GM21360 (cell line): ENCODE results near the gene VAMP1.
"Not testable (repeated sequence)": the region's sequence is repeated elsewhere in the genome, so short reads cannot be mapped to it uniquely, and the experiment has no call there.

Experiments used
- ATAC-seq: cut with Tn5 transposase; IDR thresholded peaks from one replicate; pipeline ENCODE4 v1.9.1; 2021; ENCODE audit warnings: mild to moderate bottlenecking, moderate library complexity; ENCODE audit not compliant: unreplicated experiment

The VAMP1 gene

DNA sequence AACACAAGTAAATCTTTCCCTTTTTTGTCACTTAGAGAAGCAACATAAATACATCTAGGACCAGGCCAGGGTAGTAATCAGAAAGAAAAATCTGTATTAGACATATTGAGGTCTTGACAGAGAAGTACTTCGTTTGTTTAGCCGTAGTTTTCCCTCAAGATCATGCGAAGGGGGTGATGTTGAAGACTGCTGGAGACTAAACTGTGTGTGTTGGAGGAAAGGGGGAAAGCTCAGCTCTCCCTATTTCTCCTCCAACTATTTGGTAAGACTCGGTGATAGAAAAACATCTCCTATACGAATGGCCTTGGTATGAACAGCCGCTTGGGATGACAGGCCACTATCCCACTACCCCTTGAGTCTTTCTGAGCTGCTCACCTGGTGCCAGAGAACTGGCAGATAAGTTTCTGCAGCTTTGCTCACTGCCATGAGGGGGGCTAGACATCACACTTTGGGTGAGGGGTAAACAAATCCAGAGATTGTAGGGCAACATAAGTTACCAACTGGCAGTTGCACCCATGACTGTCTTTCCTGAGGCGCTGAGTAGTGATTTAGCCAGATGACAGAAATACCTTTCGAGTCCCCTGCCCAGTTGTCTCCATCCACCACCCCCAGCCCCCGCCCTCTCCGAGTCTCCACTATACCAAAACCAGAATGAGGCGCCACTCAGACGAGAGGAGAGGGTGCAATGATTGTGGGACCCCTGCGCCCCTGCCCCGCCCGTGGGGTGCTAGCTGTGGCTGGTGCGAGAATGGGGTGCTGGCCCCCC lies 685 bp downstream of the VAMP1 start:
- ATAC-seq: no peak

DNA sequence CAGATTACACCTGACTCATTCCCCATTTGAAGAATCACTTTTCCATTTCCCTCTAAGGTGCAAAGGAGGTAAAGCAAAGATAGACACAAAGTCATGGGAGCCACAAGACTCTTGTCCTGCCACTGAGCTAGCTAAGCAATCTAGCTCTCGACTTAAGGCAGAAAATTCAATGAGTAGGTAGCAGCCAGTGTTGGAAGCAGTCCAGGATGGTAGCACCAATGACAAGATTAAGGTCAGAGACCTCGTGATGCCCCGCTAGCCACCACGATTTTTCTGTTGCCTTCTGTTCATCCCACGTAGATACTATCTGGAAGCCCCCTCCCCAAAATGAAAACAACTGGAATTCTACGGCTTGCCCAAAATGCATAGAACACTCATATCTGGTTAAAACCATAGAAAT lies 1.4 kb downstream of the VAMP1 start:
- no peak for ATAC-seq

DNA sequence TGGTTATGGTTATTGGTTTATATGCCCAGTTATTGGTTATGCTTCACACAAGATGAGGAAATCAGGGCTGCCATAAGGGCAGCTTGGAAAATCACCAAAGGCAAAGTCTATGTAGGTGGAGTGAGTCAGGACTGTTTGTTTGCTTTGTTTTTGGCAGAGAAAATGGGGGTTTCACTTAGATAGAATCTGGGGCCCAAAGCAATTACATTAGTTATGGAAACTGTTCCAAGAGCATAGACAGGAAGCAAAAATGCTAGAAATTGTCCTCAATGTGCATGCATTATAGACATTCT lies 2.2 kb downstream of the VAMP1 start:
- ATAC-seq: no peak

DNA sequence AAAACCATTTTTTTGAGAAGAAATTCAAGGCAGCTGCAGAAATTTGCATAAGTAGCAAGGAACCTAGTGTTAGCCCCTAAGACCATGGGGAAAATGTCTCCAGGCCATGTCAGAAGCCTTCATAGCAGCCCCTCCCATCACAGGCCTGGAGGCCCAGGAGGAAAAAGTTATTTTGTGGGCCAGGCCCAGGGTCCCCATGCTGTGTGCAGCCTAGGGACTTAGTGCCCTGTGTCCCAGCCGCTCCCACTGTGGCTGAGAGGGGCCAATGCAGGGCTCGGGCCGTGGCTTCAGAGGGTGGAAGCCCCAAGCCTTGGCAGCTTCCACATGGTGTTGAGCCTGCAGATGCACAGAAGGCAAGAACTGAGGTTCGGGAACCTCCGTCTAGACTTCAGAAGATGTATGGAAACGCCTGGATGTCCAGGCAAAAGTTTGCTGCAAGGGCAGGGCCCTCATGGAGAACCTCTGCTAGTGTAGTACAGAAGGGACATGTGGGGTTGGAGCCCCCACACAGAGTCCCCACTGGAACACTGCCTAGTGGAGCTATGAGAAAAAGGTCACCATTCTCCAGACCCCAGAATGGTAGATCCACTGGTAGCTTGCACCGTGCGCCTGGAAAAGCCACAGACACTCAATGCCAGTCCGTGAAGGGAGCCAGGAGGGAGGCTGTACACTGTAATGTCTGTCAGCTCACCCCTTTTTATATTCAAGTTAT lies 2.8 kb downstream of the VAMP1 start:
- ATAC-seq: not testable (repeated sequence)

DNA sequence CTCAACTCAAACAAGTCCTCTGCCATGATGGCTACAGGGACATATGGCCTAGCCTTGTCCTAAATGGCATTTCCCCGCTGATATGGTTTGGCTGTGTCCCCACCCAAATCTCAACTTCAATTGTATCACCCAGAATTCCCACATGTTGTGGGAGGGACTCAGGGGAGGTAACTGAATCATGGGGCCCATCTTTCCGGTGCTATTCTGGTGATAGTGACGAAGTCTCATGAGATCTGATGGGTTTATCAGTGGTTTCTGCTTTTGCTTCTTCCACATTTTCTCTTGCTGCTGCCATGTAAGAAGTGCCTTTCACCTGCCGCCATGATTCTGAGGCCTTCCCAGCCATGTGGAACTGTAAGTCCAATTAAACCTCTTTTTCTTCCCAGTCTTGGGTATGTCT lies 3.7 kb downstream of the VAMP1 start:
- ATAC-seq: not testable (repeated sequence)

DNA sequence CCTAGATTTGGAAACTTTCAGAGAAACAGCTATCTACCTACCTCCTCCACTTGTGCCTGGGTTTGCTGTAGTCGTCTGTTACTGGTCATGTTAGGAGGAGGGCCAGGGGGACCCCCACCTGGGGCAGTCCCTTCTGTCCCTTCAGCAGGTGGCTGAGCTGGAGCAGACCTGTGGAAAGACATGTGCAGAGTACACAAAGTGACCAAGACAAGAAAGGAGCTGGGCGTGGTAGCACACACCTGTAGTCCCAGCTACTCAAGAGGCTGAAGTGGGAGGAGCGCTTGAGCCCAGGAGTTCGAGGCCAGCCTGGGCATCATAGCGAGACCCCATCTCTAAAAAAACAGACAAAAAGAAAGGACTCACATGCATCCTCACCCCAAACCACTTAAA lies 4.3 kb downstream of the VAMP1 start:
- ATAC-seq: no peak

DNA sequence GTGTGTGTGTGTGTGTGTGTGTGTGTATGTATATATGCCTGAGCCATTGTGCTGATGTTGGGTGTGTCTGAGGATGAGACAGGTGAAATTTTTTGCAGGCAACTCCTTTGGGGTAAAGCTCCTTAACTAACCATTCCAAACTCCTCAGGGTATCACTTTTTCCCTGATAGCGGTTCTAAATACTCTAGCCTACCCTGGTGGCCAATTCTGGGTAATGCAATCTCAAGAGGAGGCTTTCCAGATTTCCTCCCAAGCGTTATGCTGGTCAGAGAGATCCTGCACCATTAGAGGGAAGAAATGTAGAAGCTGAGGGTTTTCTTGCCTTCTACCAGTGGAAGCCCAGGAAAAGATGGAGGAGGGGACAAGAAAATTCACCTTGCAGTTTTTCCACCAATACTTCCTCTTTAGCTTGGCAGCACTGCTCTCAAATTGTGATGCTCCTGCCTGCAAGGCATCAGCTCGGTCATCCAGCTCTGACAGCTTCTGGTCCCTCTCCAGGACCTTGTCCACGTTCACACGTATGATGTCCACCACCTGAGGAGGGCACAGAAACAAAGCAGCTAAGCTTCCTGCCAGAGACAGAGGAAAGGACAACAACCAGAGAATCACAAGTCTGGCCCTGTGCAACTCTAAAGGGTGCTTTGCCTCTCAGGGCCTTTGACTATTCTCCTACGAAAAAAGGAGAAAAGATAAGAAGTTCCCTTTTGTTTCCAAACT lies 4.9 kb downstream of the VAMP1 start:
- no peak for ATAC-seq

DNA sequence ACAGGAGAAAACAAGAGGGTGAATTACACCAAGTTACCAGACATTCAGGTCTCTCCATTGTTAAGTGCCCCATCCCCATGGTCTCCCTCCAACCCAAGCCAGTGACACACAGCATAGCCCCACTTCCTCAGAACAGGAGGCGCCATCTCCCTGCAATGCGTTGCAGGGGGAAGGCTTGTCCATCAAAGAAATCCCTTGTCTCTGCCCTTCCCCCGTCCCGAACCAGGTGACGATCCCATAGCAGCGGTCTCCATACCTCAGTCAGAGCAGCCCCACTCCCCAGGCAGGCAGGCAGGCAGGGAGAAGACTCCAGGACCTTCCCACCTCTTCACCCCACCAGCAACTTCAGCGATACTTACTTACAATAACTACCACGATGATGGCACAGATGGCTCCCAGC lies 5.9 kb downstream of the VAMP1 start:
- no peak for ATAC-seq

DNA sequence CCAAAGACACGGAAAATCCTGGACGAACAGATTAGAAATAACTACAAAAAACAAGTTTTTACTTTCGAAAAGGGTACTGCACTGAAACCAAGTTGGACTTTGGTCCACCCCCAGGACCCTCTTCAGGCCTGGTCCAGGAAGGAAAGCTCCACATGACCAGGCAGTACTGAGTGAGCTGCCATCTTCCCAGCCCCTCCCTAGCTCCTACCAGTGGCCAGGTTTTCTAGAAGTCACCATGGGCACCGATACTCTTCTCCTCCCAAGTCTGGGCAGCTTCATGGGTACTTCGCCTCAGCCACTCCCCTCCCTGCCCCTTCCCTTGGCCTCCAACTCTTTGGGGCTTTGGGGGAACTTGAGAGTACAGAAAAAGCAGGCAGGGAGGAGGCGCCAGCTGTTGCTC lies 6.6 kb downstream of the VAMP1 start:
- ATAC-seq: no peak

DNA sequence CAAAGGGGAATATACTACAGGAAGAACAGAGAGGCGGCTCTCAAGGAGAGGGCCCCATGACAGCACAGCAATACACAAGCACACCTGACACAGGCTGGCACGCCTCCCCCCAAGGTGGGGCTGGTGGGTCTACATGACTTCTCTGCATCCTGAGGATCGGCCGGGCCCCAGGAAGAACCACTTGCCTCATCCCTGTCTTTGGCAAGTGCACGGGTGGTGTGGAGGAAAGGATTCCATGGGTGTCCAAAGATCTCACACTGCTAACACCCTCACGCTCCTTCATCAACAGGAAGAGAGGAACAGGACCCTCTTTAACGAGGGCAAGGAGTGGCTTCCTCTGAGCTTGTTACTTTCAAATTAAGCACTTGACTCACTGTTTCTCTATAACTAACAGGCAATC lies 7.3 kb downstream of the VAMP1 start:
- no peak for ATAC-seq

DNA sequence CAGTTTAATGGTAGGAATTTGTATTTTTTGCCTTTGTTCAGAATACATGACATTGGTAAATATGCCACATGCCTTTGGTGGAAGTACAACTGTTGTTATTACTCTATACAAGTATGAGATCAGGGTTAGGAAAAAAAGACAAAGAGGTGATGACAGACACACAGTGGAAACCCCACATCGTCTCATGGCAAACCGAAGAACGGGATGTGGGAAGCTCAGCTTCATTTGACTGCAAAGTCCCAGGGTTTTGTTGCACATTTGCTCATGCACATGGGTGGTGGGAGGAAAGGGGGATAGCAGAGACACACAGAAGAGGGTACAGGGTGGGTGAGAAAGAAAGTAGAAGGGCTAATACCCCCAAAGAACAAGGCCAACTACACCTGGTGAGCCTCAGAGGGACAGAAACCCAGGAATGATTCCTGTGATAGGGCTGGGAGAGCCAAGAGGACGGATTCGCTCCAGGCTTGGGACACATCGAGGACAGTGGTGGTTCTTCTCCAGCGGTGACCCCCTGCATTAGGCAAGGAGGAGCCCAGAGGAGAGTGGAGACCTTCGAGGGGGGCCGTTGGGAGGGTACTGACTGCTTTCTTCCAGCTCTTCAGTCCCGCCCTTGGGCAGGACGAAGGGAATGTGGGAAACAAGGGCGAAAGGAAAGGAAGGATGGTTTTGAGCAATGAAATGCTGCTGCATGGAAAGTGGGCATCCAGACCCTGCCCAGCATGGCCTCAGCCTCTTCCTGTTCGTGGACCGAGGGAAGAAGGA lies 8.1 kb downstream of the VAMP1 start:
- ATAC-seq: no peak

DNA sequence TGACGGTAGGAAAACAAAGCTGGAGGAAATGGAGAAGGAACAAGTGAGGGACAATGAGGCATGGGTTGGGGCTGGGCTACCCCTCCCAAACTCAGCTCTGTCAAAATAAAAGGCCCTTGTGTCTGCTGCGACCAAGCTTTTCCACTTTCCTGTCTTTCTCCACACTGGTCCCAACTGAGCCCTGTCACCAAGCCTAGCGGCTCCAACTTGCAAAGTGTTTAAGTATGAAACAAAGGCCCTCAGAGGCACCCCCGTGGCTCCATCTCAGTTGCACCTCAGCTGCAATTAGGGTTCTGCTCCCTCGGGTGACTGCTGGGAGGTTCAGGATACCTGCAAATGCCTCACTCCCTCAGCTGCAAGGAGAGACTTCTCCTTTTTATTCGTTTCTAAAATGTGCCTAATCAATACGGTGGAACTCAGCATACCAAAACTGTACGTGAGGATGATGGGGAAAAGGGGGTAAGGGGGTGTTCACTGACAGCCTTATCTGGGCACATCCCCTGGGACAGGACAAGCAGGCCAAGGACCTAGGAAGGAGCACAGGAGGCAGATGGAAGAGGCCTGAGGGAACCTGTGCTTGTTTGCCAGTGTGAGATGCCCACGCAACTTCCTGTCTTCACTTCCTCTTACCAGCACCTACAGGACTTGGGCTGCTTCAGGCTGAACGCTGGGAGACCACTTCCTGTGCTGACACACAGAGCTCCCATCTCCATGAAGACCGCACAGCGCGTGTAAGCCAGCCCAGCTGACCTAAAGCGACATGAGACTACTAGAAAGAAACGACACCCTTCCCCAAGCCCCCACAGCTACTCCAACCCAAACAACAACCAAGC lies 8.9 kb downstream of the VAMP1 start:
- peak; percentile 80 for ATAC-seq

DNA sequence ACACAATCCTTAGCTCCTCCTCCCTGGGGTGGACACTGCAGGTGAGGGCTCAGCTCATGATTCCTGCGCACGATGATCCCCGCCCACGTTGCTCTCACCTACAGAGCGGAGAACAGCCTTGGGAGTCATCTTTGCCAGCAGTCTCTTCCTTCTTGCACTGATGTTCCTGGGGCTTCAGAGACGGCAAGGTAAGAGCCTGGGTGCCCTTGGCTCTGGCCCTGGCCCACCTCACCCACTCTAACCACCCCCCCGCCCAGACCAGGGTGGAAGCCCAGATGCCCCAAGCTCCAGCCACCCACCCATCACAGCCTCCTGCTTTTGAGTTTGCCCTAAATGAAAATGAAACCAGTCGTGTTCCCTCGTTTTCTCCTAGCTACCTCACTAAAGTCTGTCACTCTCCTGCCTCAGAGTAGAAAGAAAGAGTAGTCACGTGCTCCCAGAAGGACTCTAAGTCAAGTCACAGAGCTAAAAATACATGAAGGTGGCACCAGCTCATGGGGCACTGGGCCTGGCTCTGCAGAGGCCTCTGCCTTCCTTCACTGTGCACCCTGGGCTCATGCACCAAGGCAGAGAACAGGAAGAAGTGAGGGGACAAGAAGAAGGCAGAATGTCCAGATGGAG lies 9.6 kb downstream of the VAMP1 start:
- no peak for ATAC-seq

DNA sequence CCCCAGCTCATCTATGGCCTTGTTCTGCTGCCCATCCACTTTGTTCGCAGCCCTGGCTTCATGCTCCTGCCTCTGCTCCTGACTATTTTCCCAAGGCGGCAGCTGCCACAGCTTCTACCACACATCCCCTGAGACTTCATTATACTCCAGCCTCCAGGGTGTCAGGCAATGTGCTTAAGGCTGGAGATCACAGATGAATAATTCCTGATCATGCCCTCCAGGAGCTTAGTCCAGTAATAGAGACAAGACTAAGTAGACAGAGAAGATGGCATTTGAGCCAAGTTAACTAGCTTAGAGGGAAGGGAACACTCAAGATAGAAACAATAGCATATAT lies 11.5 kb downstream of the VAMP1 start:
- ATAC-seq: no peak

DNA sequence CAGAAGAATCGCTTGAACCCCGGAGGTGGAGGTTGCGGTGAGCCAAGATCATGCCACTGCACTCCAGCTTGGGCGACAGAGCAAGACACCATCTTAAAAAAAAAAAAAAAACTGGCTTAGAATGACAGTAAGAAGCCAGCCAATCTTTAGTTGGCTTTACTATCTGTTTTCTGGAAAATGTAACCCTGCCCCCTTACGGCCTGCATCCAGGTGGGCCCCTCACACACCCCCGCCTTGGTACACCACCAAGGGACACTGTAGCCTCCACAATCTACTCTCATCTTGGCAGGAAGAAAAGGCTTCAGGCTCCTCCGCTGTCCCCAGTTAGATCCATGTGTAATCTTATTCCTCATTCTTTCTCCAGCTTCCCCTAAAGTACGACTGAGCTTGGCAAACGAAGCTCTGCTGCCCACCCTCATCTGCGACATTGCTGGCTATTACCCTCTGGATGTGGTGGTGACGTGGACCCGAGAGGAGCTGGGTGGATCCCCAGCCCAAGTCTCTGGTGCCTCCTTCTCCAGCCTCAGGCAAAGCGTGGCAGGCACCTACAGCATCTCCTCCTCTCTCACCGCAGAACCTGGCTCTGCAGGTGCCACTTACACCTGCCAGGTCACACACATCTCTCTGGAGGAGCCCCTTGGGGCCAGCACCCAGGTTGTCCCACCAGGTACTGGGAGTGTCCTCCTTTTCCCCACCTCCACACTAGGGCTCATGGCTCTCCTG lies 12.0 kb downstream of the VAMP1 start:
- ATAC-seq: no peak

DNA sequence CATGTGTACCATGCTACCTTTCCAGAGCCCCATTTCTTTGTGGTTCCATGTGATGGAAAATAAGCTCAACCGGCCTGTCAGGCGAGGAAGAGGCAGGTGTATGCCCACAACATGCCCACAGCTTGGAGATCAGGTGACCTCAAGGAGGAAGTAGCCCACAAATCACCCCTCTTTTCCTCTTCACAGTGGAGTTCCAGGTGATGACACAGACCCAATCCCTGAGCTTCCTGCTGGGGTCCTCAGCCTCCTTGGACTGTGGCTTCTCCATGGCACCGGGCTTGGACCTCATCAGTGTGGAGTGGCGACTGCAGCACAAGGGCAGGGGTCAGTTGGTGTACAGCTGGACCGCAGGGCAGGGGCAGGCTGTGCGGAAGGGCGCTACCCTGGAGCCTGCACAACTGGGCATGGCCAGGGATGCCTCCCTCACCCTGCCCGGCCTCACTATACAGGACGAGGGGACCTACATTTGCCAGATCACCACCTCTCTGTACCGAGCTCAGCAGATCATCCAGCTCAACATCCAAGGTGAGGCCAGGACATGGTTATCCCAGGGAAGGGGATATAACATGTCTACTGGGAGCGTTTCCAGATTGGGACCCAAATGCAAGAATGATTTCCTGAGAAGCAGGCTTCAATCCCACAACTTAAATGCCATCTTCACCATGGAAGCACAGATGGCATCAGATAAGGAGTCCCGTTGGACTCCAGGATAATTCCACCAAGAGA lies 13.1 kb downstream of the VAMP1 start:
- ATAC-seq: no peak

DNA sequence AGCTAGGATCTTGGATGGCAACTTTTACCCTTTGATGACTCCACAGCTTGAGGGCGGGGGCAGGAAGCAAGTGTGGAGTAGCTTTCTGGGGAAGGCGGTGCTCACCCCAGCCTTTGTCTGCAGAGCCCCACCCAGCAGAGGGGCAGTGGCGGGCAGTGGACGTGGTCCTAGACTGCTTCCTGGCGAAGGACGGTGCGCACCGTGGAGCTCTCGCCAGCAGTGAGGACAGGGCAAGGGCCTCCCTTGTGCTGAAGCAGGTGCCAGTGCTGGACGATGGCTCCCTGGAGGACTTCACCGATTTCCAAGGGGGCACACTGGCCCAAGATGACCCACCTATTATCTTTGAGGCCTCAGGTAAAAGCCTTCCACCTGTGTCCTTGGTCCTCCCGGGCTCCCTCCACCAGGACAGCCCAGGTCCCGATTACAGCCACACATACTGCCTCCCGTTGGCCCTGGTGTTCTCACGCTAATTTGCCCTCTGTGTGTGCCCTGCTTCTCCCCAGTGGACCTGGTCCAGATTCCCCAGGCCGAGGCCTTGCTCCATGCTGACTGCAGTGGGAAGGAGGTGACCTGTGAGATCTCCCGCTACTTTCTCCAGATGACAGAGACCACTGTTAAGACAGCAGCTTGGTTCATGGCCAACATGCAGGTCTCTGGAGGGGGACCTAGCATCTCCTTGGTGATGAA lies 17.4 kb downstream of the VAMP1 start:
- no peak for ATAC-seq

DNA sequence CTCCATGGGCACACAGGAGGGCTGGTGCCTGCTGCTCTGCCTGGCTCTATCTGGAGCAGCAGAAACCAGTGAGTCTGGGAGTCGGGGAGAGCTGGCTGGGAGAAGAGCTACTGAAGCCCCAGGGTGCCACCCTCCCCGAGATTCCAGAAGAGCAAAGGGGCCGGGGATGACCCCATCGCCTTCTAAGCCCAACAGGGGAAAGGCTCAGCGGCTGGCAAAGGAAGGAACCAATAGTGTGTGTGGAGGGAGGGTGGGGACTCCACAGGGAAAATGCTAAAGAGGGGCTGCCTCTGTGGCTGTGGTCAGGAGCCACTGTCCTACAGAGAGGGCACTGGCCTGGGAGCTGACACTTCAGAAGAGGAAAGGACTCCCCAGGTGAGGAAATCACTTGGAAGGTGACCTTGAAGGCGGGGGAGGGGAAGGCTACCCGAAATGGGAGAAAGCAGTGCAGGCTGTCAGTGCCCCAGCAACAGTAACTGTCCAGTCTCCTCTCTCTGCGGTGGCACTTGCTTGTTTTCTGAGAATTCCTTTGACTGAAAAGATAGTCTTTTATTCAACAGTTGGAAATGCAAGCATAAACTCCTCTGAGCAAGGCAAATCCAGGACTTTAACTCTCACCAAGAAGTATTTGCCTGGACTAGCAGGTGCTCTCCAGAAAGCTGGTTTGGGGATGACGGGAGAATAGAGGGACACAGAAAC lies 18.1 kb downstream of the VAMP1 start:
- ATAC-seq: peak; percentile 22
